ENCODE data around the gene TP53I11. TPM values are rescaled to one million over a fixed set of nuclear protein-coding genes. Genes with fewer than 3 reads are reported as not detected.

TP53I11 gene, protein sequence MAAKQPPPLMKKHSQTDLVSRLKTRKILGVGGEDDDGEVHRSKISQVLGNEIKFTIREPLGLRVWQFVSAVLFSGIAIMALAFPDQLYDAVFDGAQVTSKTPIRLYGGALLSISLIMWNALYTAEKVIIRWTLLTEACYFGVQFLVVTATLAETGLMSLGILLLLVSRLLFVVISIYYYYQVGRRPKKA
- total RNA-seq: 1.3 and 3.3 TPM in 2 replicates

DNA sequence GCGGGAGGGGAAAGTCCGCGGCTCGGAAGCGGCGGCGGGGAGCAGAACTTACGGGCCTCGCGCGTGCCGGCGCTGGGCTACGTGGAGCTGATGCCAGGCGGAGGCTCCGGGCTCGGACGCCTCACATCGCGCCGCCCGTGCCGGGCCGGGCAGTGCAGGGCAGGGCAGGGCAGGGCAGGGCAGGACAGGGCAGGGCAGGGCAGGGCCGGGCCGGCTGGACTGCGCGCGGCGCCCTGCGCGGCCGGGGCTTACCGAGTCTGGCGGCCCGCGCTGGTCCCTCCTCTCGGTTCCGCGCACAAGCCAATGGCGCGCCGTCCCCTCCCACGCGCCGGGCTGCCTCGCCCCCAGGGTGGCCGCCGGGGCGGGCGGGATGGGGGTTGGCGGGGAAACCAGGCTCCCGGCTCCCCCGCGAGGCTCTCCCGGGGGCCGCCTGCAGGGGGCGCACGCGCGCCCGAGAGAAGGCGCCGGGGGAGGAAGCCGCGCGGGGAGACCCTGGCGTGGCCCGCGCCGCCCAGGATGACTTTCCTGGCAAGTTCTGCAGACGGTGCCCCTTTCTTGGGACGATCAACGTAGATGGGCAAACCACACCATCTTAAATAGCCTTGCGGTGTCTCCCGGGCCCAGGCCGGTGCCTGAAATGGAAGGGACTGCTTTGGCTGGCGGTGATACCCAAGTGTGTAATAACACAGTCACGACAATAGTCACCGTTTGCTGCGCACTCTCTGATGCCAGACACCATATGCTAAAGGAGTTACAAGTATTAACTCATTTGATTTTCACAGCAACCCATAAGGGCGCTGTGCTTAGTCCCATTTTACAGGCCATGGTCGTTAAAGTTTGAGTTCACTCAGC, at the start of gene TP53I11:
Gene TP53I11 (minus strand): TSS at position 259 of the 852 bp plus-strand sequence. CDS start 12,548 bp downstream, outside the sequence.
- intact Hi-C loops (cut with micrococcal nuclease): no loop called here

DNA sequence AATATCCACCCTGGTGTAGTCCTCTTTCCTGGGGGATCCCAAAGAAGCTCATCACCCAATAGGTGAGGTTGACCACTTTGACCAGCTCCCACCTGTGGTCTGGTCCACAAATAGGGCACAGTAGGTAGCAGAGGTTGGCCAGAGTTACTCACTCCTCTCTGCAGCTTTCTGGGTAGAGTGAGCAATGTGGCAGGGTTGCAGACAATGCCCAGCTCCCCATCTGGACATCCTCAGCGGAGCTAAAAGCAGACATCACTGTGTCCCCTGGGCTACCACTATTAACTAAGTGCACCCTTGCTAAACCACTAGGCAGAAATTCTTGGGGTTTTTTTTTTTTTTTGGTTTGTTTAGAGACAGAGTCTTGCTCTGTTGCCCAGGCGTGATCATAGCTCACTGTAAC, 48.4 kb upstream of the TP53I11 start:
- intact Hi-C loops (cut with micrococcal nuclease): no loop called here

DNA sequence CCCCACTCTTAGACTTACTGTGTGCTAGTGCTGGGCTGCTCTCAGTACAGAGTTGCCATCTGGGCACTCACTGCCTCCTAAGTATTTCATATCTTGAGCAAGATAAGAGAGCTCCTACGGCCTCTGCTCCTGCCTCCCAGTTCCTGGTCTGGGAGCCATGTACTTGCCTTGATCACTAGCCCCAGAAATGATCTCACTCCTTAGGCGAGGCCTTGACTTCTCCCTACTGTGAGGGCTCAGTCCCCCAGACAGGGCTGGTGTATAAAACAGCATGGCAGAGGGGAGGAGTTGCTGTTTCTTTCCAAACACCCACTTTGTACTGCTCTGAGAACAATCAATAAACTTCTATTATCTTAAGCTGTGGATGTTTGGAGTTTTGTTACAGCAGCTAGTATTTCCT, 47.4 kb upstream of the TP53I11 start:
- intact Hi-C loops (cut with micrococcal nuclease): no loop called here

DNA sequence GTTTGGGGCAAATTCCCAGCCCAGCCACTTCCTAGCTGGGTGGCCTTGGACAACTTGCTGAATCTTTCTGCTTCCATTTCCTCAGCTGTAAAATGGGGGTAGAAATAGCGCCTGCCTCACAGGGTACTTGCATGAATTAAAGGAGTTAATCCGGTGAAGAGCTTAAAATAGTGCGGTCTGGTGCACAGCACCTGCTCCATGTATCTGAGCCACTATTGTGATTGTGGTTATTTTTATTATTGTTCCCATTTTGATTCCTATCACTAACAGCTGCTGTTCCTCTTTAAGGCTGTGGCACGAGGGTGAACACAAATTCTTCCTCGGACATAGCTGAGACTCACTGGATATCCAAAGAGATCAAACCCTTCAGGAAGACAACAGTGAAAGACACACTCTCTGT, 46.9 kb upstream of the TP53I11 start:
- intact Hi-C loops (cut with micrococcal nuclease): no loop called here

DNA sequence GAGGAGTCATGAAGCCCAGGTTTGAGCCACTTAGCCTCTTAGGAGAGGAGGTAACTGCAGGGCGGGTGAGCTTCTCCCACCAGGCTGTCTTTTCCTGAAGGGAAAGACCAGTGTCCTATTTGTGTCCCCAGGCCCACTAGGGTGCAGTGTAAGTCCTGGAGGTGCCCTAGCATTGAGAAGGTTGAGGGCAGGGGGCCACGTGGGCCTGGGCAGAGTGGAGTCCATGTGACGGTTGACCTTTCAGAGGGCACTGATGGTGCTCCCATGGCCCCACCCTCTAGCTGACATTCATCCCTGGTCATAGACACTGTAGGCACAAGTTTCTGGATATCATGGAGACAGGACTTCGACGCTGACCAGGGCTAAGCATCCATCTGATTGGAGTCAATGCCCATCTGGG, 44.1 kb upstream of the TP53I11 start:
- intact Hi-C loops (cut with micrococcal nuclease): no loop called here

DNA sequence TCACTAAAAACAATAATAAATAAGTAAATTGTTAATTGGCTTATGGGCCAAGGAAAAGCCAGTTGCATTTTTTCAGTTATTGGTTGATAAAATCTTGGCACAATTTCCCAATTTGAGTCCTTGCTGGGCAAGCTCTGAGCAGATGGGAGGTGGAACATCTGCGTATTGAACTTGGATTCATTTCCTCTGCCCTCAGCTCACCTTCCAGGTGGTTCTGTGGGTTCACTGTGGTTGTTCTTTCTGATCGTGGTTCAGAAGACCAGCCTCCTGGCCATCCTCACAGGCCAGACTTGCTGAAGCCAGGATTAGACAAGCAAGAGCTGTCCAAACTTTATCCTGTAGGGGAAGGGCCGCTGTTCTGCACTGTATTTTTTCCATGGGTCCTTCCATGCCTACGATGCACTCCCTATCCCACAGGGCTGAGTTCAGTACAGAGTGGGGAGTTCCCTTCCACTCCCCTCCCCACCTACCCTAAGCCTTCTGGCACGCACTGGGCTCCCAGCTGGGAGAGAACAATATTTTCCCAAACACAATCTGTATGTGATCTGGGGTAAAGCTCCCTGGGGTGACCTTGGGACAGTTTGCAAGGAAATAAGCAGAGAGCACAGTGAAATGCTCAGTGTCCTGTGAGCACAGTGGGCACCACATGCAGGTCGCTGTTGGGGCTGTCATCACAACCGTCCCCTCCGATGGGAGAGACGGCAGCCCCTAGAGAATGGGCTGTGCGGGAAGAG, 43.5 kb upstream of the TP53I11 start:
- intact Hi-C loops (cut with micrococcal nuclease): no loop called here

DNA sequence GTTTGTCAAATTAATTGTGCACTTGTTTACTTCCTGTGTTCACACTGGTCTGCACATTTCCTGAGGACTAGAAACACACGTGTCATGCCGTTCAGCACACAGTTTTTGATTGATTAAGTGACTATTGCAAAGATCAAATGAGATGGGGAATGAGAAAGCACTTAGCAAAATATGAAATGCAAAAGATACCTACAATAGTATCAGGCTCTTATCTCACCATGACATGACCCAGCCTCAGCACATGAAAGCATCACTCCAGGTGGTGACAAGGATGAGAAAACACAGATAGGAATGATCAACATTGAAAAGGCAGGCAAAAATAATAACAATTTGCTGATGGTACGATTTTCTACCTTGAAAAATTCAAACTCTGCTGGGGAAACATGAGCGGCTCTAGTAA, 42.1 kb upstream of the TP53I11 start:
- intact Hi-C loops (cut with micrococcal nuclease): no loop called here

DNA sequence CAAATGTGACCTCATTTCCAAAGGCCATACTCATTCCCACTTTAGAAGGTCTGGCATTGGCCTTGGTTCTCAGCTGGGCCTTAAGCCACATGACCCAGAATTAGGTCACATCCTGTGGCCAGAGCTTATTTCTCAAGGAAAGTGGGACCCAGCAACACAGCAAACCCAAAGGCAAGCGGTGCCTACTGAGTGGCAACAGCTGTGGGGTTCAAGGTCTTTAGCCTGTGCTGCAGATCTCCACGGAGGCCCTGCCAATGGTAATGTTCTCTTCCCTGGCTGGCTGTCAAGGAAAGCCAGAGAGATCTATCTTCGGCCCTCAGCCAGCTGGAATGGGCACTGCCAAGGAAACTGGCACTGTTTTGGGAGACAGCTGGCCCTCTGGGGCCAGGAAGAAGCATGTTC, 41.5 kb upstream of the TP53I11 start:
- intact Hi-C loops (cut with micrococcal nuclease): no loop called here

DNA sequence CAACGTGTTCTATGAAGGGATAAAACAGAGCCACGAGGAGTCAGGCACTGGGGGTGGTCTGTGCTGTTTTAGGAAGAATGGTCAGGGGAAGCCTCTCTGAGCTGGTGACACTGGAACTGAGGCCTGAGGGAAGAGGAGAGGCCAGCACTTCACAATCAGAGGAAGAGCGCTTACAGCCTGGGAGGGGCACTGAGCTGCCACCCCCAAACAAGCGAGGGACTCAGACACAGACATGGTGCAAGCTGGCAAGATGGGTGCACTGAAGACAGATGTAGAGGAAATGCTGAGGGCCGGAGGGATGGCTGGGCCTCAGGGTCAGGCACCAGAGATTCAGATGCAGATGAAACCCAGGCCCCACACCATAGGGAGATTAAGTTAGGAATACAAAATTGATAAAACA, 40.0 kb upstream of the TP53I11 start:
- intact Hi-C loops (cut with micrococcal nuclease): no loop called here

DNA sequence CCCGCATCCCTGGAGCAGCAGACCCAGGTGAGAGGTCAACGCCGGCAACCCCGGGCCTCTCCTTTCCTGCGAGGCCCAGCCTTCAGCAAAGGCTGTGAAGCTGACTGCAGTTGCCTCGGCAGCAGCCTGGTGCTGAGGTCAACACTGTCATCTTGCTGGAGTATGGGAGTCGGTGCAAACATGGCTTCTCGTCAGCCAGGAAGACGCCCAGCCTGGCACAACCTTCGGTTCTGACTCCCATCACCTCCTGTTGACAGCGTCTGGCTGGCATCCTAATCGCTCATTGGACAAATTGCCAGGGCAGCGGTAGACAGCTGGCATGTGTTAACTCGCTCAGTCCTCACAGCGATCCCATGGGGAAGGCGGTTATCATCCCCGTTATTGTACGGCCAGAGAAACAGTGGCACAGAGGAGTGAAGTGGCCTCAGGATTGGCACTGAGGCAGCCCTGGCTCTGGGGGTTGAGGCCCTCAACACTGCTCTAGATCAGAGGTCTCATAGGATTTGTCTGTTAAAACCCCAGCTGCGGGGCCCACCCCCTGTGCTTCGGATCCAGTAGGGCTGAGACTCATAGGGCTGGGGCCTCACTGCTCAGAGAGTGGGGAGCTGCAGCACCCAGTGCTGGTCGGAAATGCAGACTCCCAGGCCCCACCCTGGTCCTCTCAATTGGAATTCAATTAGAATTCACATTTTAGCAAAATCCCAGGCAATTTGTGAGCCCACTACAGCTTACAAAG, 39.3 kb upstream of the TP53I11 start:
- intact Hi-C loops (cut with micrococcal nuclease): no loop called here

DNA sequence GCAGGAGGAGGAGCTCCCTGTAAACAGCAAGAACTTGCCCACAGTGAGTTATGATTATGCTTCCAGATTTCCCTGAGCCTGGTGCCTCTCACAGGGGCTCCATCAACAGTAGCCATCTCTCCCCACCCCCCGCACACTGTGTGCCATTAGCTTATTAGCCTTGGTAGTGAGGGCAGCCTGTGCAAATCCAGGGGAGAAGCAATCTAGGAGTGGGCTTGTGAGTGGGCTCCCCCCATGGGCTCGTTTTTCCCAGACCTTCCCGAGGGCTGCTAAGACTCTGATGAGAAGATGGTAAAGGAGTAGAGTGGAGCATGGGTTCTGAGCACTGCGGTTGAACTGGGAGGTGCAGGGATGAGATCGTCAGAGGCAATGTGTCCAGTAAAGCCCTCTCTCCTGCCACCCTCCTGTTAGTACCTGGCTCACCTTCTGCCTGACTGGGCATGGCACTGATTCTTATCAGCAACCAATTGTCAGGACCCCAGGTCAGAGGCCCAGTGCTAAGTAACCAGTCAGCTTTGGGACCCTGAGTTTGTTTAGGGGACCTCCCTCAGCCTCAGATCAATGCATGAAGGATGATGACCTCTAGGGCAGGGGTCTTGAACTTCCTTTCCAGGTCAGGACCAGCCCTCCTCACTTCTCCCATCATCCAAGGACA, 38.4 kb upstream of the TP53I11 start:
- intact Hi-C loops (cut with micrococcal nuclease): no loop called here

DNA sequence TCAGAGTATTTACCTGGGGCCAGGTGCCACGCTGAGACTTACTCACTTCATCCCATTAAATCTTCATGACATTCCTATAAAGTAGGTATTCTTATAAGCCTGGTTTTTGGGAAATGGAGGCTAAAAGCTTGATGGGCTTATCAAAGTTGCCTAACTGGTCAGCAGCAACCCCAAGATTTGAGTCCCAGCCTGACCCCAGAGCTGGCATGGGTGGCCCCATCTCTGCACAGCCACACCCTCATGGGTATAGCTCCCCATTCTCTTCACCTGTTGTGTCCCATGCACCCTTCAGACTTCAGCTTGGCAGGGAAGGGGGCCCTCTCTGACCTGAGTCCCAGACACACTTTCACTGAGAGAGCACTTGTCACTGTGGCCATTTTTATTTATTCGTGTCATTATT, 37.4 kb upstream of the TP53I11 start:
- intact Hi-C loops (cut with micrococcal nuclease): no loop called here

DNA sequence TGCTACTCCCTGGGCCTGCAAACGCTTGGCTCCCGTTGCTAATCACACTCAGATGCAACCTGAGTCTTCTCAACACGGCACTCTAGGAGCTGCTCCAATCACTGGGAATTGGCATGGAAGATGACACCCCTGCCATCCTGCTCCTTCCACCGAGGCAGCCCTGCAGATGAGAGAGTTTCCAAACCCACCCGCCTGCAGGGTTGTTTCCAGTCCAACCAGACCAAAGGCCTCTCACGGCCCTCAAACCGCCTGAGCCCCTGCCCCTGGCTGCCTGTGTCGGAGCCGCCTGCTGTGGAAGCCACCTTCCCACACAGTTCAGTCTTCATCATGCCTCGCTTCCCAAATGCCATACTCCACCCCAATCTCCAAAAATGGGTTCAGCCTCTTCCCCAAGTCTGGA, 36.8 kb upstream of the TP53I11 start:
- intact Hi-C loops (cut with micrococcal nuclease): no loop called here

DNA sequence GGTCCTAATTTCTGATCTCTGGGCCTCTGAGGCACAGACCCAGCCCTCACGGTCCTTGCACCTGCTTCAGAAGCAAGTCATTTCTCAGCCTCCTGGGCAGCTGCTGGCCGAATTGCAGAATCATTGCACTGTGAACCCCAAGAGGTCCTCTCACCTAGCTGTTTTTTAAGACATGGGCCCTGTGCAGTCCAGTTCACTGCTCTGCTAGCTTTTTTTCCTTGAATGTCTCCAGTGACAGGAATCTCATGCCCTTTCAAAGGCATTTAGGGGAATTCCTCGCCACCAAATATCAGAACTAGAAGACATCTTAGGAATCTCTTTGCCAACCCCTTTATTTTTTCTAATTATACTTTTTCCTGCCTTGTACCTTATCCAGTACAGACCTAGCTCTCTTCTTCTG, 35.6 kb upstream of the TP53I11 start:
- intact Hi-C loops (cut with micrococcal nuclease): no loop called here

DNA sequence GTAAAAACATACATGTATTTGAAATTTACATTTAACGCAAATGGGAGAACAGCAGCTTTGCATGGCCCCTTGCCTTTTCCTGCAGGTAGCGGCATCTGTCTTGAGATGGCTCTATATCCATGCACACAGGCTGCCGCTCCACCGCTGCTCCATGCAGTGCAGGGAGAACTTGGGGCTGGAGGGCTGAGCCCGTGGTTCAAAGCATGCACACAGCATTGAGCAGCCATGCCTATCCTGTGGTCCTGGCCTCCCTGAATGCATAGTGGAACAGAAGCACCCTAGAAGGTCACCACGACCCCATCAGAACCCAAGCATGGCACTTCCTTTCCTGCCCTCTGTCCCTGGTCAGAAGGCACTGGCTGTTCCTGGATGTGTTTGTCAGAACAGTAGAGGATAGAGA, 35.0 kb upstream of the TP53I11 start:
- intact Hi-C loops (cut with micrococcal nuclease): no loop called here

DNA sequence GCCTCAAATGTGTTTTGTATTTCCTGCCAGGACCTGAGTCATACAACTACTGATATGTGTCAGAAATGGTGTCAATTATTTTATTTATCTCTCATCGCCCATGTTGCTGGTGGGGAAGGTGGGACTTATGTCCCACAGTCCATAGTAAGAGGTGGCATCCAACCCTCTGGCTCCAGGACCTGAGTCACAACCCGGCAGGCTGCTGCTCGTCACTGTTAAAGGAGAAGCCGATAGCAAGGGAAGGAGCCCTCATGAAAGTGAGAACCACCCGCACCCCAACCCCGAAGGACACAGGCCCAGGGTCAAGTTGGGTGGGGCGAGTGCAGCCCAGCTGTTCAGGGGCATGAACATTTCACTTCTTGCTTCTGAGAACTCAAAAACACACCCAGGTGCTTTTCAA, 33.1 kb upstream of the TP53I11 start:
- intact Hi-C loops (cut with micrococcal nuclease): no loop called here

DNA sequence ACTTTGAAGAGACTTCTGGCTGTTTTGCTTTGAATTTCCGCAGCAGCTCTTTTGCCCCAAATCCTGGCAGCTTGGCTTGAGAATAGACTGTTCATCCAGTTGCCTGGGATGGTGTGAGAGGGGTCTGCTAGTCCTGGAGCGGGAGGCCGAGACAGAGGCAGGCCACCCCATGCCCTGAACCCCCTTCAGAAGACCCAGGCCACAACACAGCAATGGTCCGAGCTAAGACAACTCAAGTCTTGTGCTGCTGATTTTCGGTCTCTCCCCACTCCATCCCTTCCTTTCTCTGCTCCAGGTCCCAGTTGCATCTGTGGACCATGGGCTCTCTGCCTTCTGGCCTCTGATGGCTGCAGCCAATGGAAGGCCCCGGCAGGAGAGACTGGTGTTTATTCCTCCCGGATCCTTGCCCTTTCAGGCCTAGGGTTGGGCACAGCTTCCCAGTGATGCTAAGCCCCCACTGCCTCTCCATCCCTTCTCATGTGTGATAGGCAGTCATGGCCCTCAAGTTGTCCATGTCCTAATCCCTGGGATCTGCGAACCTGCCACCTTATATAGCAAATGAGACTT, 31.9 kb upstream of the TP53I11 start:
- intact Hi-C loops (cut with micrococcal nuclease): no loop called here

DNA sequence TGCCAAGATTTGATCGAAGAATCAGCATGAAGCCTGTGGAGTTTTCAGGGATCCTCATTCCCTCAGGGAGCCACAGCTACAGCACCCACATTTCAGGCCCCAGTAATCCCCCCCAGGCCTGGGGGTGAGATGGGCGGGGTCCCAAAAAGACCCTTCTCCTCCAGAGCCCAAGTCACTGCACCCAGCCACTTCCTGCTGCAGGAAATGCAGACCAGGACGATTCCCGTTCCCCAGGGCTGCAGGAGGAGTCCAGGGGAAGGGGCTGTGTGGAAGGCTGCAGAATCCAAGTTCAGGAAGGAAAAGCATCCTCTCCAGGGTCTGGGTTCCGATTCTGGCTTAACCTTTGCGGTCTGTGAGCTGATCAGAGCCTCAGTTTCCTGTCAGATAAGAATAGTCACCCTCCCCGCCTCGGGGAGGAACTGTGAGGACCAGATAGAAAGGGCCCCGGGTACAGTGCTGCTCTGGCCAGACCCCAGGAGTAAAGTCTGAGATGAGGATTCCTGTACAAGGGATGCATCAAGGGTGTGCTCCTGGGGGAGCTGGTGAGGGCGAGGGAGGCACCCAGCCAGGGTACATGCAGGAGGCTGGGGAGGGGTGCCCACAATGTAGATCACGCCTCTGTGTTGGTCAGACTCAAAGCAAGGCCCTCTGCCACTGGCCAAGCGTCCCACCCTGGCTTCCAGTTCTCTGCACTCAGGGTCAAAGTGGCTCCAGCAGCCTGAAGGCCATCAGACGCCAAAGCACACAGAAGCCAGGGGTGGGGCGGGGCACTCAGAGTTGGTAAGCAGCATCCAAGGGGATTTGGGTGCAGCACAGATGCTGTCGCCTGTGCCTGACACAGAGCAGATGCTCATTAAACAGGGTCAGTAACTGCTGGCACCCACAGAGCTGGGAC, 30.1 kb upstream of the TP53I11 start:
- intact Hi-C loops (cut with micrococcal nuclease): no loop called here

DNA sequence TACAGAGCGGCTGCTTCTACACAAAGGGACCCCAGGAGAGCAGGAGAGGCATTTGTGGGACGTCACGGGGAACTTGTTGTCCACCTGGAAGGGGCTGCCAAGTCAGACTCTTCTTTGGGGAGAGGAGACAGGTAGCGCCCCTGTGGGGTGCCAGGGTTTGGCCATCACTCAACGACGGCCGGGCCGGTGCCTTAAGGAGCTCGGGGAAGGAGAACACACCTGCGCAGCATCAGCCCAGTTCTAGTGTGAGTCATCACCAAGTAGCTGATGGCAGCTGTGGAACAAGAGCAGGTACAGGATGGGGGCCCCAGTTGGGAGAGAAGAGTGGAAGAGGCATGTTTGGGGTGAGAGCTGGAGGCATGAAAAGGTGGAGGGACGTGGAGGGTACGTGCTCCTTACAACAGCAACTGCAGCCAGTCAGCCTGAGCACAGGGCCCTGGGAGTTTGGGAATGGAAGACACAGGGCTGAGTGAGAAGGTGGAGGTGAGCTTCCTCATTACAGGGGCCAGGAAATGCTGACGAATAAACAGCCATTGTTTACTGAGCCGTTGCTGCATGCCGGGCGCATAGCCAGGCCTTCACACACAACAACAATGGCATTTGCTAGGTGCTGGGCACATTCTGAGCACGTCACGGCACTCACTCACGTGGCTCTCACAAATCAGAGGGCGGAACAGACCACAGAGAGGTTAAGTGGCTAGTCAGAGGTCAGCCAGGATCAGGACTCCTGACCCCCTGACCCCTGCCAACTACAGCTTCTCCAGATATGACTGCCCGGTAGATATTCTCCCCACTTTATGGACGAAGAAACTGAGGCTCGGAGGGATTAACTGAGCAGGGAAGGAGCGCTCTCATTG, 29.1 kb upstream of the TP53I11 start:
- intact Hi-C loops (cut with micrococcal nuclease): no loop called here

Data from T-helper 2 cell treated with Interferon-gamma antibody and Interleukin-4, amounts not matched to agents 100 ng/mL and 5 ng/mL, for 36 hours (primary cell).